Measurements from ENCODE around the gene ARPC5.
"Not testable (repeated sequence)": the region's sequence is repeated elsewhere in the genome, so short reads cannot be mapped to it uniquely, and the experiment has no call there.

Gene ARPC5

GRCh38 chr1:183645531-183645930 lies 9.9 kb upstream of the ARPC5 start:
- no peak for DNase-seq

GRCh38 chr1:183642166-183642565 lies 6.6 kb upstream of the ARPC5 start:
- no peak for DNase-seq

DNA sequence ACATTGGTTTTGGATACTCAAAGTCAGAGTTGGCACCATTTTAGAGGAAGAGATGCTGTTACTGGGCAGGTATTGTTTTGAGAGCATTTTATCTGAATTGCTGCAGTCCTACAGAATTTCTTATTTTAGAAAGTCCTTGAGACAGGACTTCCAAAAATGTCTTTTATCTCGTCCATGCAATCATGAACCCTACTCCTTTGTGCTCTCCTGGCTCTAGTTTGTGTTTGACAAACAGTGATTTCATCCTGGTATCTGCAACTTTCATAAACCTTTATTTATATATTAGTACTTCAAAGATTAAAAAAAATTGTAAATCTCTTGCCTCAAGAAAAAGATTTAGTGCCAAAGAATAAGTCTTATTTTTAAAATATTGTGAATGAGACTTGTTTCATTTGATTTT lies 4.6 kb upstream of the ARPC5 start:
- DNase-seq, result no peak

GRCh38 chr1:183638649-183639387 lies 3.2 kb upstream of the ARPC5 start:
- no peak for DNase-seq

- no peak for DNase-seq
Measured at GRCh38 chr1:183636783-183637182, 1.2 kb upstream of the ARPC5 start.

GRCh38 chr1:183636334-183636682 lies 725 bp upstream of the ARPC5 start:
- no peak for DNase-seq

DNA sequence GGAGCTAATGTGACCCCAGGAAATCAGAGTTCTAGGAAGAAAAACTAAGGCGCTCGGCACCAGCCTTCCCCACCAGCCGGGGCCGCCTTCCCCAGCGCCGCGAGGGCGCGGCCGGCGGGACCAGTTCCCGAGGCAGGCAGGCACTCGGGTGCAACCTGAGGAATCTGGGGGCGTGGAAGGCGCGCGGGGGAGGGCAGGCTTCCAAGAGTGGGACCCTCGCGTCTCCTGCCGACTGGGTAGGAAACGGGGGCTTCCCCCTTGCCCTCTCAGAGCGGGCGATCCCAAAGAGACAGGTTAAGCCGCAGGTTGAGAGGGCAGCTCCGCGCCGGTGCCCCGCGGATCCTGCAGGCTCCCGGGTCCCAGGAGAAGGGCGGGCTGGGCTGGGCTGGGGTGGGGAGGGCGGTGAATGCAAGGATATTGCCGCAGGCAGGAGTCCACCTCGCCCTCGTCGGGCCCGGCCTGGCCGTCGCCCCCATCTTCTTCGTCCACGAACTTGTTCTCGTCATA lies 431 bp downstream of the ARPC5 start:
- peak in 1 of 2 experiments; percentile 46 for DNase-seq

GRCh38 chr1:183634429-183635065 lies 1.0 kb downstream of the ARPC5 start:
- DNase-seq, result no peak

- DNase-seq, result no peak
Measured at GRCh38 chr1:183633676-183634343, 1.8 kb downstream of the ARPC5 start.

DNA sequence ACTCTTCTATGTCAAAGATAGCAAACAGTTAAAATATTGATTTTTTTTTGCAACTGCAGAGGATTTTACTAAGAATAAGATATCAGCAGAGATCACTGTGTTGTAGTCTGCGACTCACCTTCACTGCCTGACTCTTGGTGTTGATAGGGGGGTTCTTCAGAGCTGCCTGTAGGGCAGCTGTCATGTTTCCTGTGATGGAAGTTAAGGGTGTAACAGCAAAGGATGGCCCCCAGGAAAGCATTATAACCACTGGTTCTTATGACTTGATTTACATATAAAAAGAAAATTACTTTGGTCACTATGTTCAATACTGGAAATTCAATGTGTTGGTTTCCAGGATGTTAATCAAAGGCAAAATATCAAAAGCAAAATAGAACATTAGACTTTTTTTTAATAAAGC lies 2.6 kb downstream of the ARPC5 start:
- no peak for DNase-seq

DNA sequence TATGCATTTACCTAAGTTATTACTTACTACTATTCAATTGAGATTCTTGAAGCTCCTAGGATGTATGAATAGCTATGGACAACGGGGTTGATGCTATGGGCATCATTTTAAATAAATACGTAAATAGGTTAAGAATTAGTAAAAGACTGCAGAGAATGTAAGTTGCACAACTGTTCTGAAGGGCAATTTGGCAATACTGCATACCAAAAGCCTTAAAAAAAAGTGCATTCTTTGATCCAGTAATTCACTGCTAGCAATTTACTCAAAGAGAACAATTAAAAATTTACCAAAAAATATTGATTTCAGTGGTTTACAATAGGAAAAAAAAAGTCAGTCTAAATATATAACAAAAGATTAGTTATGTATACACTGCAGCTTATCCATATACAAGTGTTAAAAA lies 3.5 kb downstream of the ARPC5 start:
- no peak for DNase-seq

GRCh38 chr1:183630748-183631147 lies 4.8 kb downstream of the ARPC5 start:
- DNase-seq, result no peak

DNA sequence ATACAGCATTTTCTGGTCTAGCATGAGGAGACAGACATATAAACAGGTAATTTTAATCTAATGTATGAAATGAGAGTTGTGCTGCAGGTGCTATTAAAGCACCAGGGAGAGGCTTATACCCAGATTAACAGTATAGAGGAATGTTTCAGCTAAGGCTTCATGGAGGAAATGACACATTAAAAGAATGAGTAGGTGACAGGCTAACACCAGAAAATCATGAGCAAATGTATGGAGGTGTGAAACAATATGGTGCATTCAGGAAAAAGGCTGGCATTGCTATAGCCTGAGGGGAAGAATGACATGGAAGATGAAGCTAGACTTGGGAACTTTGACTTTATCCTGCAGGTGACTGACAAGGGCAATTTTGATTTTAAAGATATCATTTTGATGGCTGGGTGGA lies 7.0 kb downstream of the ARPC5 start:
- no peak for DNase-seq

DNA sequence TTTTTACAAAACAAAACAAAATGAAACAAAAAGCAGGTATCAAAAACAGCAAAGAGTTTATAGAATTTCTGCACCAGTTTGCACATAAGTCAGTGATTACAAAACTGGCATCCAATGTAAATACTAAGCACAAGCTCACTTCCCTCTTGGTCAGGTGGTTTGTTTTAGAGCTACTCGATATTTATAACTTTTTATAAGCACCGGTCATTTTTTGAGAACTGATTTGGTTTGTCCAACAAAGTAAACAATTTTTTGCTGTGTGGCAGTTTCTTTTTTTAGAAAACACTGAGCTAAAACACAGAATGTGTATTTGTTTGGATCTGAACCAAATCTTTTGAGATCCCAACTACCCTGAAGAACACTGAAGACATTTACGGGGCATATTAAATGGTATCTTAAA lies 9.3 kb downstream of the ARPC5 start:
- not testable (repeated sequence) for DNase-seq

DNA sequence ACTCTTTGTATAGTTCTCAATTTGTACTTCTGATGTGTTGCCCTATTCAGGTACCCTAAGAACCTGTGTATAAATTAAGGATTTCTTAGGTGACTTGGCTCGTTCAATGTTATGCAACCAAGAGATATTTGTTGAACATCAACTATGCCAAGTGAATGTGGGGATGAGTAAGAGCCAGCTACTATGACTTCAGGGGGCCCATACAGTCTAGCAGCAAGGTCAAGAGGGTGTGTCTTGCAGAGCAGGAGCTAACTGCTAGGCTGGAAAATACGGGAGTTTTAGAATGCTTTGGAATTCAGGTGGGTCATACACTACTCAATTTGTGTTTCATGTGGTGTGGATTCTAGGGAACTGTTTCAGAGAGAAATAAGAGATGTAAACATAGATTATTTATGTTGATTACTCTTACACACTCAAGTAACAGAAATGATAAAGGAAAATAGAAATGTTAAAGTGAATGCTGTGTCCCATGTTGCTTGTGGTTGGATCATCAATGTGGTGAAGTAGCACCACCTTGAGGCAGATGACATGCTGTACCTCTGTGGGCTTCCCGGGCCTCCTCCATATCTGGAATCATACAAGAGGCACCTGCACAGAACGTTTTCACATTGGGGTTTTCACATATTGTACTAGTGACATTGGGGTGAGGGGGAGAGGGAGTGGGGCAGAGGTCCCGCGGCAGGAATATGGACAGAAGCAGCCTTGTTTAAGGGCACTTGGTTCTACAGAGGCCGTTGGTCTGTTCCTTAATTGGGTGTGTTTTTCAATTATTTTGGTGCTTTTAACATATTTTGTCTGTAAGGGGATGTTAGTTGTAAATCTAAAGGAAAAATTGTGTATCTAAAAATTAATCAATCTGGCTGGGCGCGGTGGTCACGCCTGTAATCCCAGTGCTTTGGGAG lies 12.4 kb downstream of the ARPC5 start:
- DNase-seq, result peak in 1 of 2 experiments; percentile 49

GRCh38 chr1:183622013-183622412 lies 13.6 kb downstream of the ARPC5 start:
- DNase-seq, result no peak

GRCh38 chr1:183620311-183620710 lies 15.3 kb downstream of the ARPC5 start:
- no peak for DNase-seq

DNA sequence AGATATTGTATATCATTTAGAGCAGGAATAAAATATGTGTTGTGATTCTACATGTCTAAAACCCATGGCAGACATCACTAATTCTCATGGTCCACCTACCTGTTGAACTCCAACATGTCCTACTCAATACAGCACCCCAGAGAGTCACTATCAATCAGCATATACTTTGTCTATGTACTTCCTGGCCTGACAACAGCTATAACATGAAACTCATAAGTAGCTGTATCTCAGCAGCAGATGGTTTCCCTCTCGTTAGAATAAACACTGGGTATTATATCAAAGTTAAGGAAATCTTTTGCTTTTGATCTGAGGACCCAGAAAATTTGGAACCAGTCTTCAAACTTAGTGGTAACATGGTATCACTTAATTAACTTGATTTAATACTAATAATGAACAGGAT lies 15.8 kb downstream of the ARPC5 start:
- DNase-seq, result no peak

DNA sequence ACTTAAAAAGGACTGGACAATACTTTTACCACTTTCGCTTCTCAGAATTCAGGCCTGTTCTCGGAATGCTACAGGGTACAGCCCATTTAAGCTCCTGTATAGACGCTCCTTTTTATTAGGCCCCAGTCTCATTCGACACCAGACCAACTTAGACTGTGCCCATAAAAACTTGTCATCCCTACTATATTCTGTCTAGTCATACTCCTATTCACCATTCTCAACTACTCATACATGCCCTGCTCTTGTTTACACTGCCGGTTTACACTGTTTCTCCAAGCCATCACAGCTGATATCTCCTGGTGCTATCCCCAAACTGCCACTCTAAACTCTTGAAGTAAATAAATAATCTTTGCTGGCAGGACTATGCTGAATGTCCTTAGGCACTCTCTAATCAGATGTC lies 17.4 kb downstream of the ARPC5 start:
- not testable (repeated sequence) for DNase-seq

DNA sequence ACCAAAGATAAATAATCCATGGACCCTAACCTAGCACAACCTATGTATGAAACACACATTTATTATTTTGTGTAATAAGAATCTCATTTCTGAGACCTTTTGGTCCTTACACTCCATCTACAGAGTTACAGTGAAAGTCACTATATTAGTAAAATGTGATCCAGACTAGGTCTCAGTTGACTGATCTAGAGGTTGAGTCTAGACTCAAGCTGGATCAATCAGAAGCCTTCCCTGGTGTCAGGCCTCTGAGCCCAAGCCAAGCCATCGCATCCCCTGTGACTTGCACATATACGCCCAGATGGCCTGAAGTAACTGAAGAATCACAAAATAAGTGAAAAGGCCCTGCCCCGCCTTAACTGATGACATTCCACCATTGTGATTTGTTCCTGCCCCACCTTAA lies 22.6 kb downstream of the ARPC5 start:
- DNase-seq, result not testable (repeated sequence)

- no peak for DNase-seq
Measured at GRCh38 chr1:183612407-183612806, 23.2 kb downstream of the ARPC5 start.

DNA sequence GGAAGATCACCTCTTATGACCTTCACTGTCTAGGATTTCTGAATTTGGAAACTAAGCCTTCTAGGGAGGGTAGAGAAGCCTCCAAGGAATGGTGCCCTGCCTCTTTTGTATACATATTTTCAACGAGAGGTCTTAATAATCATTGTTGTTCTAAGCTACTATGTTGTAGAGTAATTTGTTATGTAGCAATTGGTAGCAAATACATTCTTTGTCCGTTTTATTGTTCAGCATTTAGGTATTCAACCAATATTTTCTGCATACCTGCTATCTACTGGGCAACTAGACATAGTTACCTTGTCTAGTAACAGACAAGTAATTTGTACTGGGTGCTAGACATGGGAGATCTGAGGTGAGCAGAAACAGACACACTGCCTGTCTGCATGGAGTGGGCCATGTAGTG lies 24.6 kb downstream of the ARPC5 start:
- no peak for DNase-seq

Measured in NCI-H1930 (cell line).